Activated gamma-delta T cell treated with anti-CD3 and anti-CD28 coated beads, Interleukin-2, amount 50 U/mL, for 16 hours (primary cell): ENCODE data around the gene SIPA1L3.
"Not testable (repeated sequence)": the region's sequence is repeated elsewhere in the genome, so short reads cannot be mapped to it uniquely, and the experiment has no call there.

ENCODE experiments used
- DNase-seq: peaks from one replicate; pipeline ENCODE4 v3.0.0-alpha.2; 2020; ENCODE audit warnings: low read depth

The SIPA1L3 gene

GRCh38 chr19:37909661-37910199, 2.7 kb downstream of the SIPA1L3 start:
- no peak for DNase-seq

- DNase-seq = no peak
These were observed 7.9 kb downstream of the SIPA1L3 start for GRCh38 chr19:37914908-37915307.

- DNase-seq = no peak
These were observed 13.8 kb downstream of the SIPA1L3 start for GRCh38 chr19:37920591-37921450.

- not testable (repeated sequence) for DNase-seq
These were observed 17.6 kb downstream of the SIPA1L3 start for GRCh38 chr19:37924573-37924972.

GRCh38 chr19:37925212-37925611, 18.2 kb downstream of the SIPA1L3 start:
- DNase-seq = no peak

GRCh38 chr19:37926255-37926654, 19.2 kb downstream of the SIPA1L3 start:
- DNase-seq = no peak

GRCh38 chr19:37926711-37927110, 19.7 kb downstream of the SIPA1L3 start:
- no peak for DNase-seq

GRCh38 chr19:37928527-37929286, 21.7 kb downstream of the SIPA1L3 start:
- no peak for DNase-seq

GRCh38 chr19:37929355-37929923, 22.4 kb downstream of the SIPA1L3 start:
- DNase-seq = no peak

GRCh38 chr19:37930416-37930815, 23.4 kb downstream of the SIPA1L3 start:
- DNase-seq = no peak

- DNase-seq = no peak
These were observed 25.1 kb downstream of the SIPA1L3 start for GRCh38 chr19:37931881-37932655.

- DNase-seq = no peak
These were observed 26.3 kb downstream of the SIPA1L3 start for GRCh38 chr19:37932985-37933936.

GRCh38 chr19:37933937-37934358, 26.9 kb downstream of the SIPA1L3 start:
- DNase-seq = no peak

- no peak for DNase-seq
These were observed 28.3 kb downstream of the SIPA1L3 start for GRCh38 chr19:37935341-37935740.

- DNase-seq = no peak
These were observed 29.2 kb downstream of the SIPA1L3 start for GRCh38 chr19:37936166-37936565.

GRCh38 chr19:37936886-37937285, 29.9 kb downstream of the SIPA1L3 start:
- no peak for DNase-seq

GRCh38 chr19:37938353-37938752, 31.3 kb downstream of the SIPA1L3 start:
- no peak for DNase-seq

- no peak for DNase-seq
These were observed 34.9 kb downstream of the SIPA1L3 start for GRCh38 chr19:37941782-37942515.

GRCh38 chr19:37942516-37942902, 35.5 kb downstream of the SIPA1L3 start:
- no peak for DNase-seq

GRCh38 chr19:37943480-37943879, 36.5 kb downstream of the SIPA1L3 start:
- DNase-seq = no peak
